CD4-positive, alpha-beta T cell treated with Interleukin-17A for 4 hours (primary cell): Measurements from ENCODE around the gene RASGEF1C.

Experiments
- DNase-seq: peaks from one replicate; pipeline ENCODE4 v3.0.0-alpha.2; 2020; ENCODE audit warnings: mixed read lengths

The RASGEF1C gene

DNA sequence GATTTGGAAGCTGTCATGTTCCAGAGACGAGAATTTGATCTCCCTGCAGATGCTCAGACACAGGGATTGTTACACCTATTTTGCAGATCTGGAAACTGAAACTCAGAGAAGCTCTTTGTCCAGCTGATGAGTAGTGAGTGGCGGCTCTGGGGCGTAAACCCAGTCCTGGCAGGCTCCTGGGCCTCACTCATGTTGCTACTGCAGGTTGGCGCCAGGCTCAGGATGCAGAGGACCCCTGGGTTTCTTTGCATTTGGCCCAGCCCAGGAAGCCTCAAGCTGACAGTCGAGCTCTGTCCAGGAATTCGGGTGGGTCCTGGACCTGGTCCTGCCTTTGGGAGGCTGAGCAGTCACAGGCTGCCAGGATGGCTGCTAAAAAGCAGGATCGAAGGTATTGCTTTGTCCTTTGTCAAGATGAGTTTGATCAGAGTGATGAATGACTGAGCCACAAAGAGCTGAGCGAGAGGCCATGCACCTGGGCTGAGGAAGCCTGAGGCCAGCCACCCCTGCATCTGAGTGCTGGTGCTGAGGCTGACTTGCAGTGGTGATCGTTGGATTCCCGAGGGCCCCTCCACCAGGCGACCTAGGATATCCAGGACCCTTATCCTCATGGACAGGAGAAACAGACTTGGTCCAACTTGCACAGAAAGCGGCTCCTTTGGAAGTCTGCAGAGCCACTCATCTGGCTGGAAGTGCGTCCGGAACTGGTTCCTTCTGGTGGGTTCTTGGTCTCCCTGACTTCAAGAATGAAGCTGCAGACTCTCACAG is 129.1 kb downstream of the RASGEF1C start:
- no peak for DNase-seq

DNA sequence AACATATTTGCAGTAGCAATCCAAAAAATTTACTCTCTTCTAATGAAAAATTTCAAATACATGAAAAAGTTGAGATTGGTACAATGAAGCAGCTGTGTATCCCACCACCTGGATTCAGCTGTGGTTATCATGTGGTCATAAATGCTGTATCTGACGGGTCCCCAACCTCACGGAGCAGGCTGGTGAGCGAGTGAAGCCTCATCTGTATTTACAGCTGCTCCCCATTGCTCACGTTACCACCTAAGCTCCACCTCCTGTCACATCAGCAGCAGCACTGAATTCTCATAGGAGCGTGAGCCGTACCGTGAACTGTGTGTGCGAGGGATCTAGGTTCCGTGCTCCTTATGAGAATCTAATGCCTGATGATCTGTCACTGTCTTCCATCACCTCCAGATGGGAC is 130.7 kb downstream of the RASGEF1C start:
- DNase-seq, result no peak

- no peak for DNase-seq
Observed at GRCh38 chr5:180077594-180078284, 131.3 kb downstream of the RASGEF1C start.

- no peak for DNase-seq
Observed at GRCh38 chr5:180075703-180076102, 133.3 kb downstream of the RASGEF1C start.

- no peak for DNase-seq
Observed at GRCh38 chr5:180074462-180074861, 134.5 kb downstream of the RASGEF1C start.

DNA sequence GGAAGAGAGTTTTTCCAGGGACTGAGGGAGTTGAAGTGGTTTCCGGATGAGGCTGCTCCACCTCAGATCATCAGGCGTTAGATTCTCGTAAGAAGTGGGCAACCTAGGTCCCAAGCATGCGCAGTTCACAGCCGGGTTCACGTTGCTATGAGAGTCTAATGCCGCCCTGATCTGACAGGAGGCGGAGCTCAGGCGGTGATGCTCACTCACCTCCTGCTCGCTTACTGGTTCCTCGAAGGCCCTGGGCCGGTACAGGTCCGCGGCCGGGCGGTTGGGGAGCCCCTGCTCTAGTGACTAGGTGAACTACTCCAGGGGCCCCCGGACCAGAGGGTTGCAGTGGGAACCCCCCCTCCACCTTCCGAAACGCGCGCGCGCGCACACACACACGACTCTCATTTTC is 136.5 kb downstream of the RASGEF1C start:
- peak; percentile 21 for DNase-seq

GRCh38 chr5:180072256-180072548 is 136.8 kb downstream of the RASGEF1C start:
- DNase-seq, result no peak

GRCh38 chr5:180071531-180072255 is 137.3 kb downstream of the RASGEF1C start, which contains the start of gene RNF130:
Gene RNF130 (minus strand): TSS chr5:180071759. CDS start chr5:180071702, 57 bp downstream.
- peak; percentile 91 for DNase-seq

DNA sequence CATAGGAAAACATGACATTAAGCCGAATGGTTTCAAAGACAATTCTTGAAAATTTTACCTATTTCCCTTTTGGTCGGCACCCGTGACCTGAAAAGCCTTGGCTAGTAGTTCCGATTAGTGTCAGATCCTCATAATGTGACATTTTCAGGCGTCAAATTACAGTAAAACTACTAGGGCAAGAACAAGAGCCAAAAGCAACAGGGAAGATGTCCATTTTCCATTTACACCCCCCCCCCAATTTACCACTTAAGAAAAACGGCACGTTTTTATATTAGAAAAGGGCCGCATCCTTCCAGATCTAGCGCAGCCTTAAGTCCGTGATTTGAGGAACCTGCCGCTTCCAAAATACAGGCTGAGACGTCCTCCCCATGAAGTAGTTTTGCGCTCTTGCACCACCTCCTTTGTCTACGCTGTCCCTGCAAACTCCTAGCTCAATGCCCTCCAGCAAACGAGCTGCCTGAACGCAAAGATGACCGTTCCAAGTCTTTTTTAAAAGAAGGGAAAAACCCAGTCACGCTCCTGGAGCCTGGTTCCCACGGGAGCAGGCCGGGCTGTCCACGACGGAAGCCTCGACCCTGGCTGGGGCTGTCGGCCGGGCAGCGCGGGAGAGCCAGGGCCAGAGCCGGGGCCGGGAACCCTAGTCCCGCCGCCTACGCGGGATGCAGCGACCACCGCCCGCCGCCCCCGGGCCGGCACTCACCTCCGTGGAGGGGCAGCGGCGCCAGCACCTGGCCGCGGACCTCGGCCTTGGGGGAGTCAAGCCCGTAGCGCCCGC is 138.1 kb downstream of the RASGEF1C start:
- peak; percentile 40 for DNase-seq

DNA sequence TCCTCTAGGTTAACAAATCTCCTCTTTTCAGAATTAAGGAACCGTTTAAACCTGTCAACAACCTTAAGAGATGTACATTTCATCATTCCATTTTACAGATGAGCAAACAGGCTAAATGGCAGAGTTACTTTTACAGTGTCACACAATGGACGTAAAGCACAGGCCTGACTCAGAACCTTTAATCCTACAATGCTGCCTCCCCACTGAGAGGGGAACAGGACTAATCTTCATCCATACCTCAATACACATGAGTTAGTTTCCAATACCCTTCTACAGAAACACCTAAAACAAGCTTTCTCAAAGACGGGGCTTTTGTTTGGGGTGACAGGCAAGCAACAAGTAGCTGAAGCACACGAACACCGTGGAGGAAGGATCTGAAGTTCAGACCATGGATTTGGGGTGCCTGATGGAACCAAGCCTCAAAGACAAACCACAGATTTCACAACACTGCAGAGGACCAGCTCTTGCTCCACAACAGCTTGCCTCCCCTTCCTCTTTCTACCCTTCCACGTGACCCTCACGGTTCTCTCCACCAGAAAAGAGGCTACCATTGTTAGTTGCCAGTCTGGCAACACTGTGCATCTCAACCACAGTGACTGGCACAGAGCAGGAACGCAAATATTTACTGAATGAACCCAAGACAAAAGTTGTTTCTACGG is 139.3 kb downstream of the RASGEF1C start:
- DNase-seq, result no peak

DNA sequence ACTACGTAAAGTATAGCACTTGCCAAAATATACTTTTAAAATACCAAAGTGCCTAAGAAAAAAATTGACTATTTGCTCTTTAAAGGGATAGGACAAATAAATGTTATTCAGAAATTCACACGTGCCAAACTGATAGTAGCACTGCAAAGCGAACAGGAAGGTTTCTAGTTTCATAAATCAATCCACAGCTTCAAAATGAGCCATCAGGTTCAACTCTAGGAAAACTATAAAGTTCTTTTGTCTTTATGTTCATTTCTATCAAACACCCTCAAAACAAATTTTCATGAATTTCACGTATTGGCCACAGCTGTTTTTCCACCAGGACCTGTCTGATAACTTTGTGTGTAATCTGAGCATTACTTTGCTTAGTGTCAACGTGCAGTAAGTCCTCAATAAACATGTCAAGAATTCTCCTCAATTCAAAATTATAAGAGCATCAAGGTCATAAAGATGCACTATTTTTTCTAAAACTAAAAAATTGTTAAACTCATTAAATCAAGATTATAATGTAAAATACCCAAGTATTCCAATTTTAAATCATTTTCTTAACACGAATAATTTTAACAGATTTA is 140.4 kb downstream of the RASGEF1C start:
- DNase-seq, result no peak

DNA sequence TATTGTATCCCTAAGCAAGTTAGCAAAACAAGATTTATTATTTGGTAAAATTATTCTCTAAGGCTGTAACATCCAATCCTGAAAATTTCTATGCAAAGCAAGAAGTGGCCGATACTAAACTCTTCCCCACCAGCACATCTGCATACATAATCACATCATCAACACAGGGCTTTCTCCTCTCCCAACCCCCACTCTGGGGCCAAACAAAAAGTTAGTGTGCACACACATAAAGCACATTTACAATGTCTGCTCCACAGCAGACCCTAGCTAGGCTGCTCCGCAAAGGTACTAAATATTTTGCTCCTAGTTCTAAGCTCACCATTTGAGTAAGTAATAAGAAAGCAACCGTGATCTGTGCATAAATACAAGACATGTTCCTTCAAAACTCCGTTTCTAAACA is 141.0 kb downstream of the RASGEF1C start:
- DNase-seq, result no peak

- no peak for DNase-seq
Observed at GRCh38 chr5:180060192-180060591, 148.8 kb downstream of the RASGEF1C start.

- DNase-seq, result no peak
Observed at GRCh38 chr5:180059326-180059725, 149.7 kb downstream of the RASGEF1C start.

GRCh38 chr5:180056153-180056552 is 152.9 kb downstream of the RASGEF1C start:
- DNase-seq, result no peak

- DNase-seq, result no peak
Observed at GRCh38 chr5:180054226-180054625, 154.8 kb downstream of the RASGEF1C start.

- no peak for DNase-seq
Observed at GRCh38 chr5:180053061-180053602, 155.9 kb downstream of the RASGEF1C start.

GRCh38 chr5:180052211-180052818 is 156.7 kb downstream of the RASGEF1C start:
- no peak for DNase-seq
